ENCODE results near the gene CDC26.
"Not testable (repeated sequence)": the region's sequence is repeated elsewhere in the genome, so short reads cannot be mapped to it uniquely, and the experiment has no call there.

CDC26 gene

DNA sequence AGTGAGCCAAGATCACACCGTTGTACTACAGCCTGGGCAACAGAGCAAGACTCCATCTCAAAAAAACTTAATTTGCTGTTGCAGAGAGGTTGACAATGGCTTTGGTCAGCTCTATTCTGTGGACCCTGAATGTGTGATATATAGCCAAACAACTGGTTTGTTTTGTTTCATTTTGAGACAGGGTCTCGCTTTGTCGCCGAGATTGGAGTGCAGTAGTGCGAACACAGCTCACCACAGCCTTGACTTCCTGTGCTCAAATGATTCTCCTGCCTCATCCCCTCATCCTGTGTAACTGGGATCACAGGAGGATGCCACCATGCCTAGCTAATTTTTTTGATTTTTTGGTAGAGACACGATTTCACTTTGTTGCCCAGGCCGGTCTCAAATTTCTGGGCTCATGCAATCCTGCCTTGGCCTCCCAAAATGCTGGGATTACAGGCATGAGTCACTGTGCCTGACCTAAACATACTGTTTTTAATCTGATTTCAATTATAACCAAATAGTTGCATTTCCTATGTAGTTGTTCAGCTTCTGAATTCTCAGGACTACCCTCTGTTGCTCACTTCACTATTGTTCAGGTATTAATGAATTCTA lies 18.0 kb upstream of the CDC26 start:
- DNase-seq (ENCODE audit: low spot score): peak; percentile 48

DNA sequence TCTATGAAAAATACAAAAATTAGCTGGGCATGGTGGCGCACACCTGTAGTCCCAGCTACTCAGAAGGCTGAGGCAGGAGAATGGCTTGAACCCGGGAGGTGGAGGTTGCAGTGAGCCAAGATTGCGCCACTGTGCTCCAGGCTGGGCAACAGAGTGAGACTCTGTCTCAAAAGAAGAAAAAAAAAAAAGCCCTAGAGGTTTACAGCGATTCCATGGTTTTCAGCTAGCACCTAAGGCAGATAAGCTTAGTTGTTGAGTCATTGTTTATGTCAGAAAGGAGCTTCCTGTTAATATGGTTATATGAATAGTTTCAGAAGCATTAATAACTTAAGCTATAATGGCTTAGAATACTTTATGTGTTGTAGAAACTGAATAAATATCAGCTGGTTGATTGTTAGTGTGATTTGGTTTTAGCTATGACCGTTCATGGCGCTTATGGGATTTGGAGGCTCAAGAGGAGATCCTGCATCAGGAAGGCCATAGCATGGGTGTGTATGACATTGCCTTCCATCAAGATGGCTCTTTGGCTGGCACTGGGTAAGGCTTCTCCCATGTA lies 14.8 kb upstream of the CDC26 start:
- DNase-seq (ENCODE audit: low spot score): no peak

DNA sequence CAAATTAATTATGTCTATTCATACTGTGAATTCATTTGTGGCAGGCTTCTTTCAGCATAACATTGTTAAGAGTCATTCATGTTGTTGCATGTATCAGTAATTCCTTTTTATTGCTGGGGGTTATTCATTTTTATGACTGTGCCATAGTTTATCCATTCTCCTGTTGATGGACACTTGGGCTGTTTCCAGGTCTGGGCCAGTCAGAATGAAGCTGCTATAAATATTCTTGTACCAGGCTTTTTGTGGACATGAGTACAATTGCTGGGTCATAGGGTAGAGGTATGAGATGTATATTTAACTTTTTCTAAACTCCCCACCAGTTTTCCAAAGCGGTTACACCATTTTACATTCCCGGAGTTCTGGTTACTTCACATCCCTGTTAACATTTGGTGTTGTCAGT lies 13.7 kb upstream of the CDC26 start:
- DNase-seq (ENCODE audit: low spot score): no peak

DNA sequence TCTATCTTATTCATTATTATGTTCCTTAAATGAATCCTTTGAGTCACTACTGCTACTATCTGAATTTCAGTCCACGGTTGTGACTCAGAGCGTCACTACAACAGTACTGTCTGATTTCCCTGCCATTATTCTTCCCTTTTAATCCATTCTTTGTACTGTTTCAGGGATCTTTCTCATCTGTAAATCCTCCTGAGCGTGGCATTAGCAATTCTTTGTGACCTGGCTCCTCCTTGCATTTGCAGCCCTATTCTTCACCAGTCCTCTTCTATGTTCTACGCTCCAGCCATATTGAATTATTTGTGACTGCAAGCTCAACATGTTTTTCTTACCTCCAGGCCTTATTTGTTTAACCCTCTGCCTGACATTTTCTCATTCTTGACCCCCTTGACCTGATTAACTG lies 6.0 kb upstream of the CDC26 start:
- no peak for DNase-seq (ENCODE audit: low spot score)

- no peak for DNase-seq (ENCODE audit: low spot score)
Observed at GRCh38 chr9:113278840-113279239, 3.5 kb upstream of the CDC26 start.

- peak; percentile 64 for DNase-seq (ENCODE audit: low spot score)
Observed at GRCh38 chr9:113274474-113275156, 757 bp downstream of the CDC26 start.

DNA sequence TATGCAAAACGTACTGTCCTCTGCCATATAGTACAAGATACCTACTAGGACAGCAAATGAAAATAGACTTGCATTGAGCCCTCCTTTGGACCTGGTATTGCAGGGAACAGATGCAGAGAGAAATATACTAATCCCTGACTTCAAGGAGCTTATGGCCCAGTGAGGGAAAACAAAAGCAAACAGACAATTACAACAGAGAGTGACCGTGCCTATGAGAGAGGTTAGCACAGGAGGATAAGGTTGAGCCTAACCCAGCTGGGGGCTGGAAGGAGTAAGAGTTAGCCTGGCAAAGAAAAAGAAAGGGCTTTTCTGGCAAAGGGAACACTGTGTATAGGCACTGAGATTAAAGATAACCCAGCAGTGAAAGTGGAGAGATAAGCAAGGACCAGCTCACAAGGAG lies 5.5 kb downstream of the CDC26 start:
- DNase-seq (ENCODE audit: low spot score): no peak

GRCh38 chr9:113269355-113269754 lies 6.0 kb downstream of the CDC26 start:
- DNase-seq (ENCODE audit: low spot score): no peak

DNA sequence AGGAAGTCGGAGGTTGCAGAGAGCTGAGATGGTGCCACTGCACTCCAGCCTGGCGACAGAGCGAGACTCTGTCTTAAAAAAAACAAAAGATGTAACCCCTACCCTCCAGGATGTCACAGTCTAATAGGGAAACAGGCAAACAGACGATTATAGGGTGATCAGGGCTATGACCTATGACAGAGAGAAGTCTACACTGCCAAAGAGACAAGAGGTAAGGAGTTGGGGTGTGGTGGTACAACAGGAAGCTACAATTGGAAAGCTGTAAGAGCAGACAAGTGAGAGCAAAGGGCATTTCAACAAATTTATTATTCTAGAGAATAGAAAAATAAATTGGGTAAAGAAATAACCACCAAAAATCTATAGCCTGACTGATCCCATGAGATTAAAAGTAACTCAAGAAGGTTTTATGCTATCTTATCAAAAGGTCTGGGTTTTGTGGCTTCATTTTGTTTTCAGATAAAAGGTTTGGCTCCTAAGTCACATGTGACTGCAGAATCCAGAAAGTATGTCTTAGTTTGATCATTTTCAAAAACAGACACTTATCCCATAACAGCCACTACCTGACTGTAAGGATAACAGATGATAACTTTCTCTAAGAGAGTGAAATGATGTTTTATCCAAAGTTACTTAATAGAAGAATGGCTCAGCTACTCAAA lies 7.3 kb downstream of the CDC26 start:
- DNase-seq (ENCODE audit: low spot score): no peak

DNA sequence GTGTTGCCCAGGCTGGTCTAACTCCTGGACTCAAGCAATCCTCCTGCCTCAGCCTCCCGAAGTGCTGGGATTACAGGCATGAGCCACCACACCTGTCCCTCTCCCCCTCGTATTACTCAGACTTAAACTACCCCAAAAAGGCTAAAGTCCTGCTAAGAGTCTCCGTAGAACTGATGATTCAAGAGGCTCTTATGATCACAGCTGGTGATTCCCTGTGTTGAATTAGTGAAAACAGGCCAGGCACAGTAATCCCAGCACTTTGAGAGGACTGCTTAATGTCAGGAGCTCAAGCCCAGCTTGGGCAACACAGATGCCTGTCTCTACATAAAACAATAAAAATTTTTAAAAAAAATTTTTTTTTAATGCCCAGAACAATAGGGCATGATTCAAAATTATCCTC lies 9.2 kb downstream of the CDC26 start:
- no peak for DNase-seq (ENCODE audit: low spot score)

DNA sequence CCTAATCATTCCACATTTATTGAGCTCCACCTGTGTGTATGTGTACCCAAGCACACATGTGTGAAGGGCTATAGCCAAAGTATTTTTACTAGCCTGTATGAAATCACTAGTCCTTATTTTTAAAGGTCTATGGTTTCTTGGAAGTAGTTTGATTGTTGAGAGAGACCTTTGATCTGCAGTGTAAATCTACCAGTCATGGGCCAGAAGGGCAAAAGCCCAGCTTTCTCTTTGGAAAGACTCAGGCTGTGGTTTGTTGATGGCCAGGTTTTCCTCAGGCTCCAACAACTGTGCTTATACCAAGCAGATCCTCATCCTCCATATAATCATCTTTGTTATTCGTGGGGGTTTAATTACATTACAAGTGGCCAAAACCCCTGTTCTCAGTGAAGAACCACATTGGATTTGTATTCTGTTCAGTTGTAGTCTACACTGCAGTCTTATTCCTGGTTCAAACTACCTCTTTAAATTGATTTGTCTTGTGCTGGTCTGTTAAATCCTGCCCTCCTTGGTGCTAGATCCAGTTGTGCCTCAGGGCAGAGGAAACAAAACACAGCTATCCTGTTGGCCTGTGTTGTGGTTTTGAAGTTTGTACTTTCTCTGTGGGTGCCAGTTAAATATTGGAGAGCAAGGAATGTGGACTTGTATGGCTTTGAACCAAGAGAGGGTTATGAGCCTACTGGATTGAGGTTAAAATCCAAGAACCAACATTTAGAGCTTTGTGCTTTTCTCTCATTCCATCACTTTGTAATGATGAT lies 13.3 kb downstream of the CDC26 start:
- no peak for DNase-seq (ENCODE audit: low spot score)

- no peak for DNase-seq (ENCODE audit: low spot score)
Observed at GRCh38 chr9:113258282-113258681, 17.1 kb downstream of the CDC26 start.

GRCh38 chr9:113257863-113258262 lies 17.5 kb downstream of the CDC26 start:
- no peak for DNase-seq (ENCODE audit: low spot score)

DNA sequence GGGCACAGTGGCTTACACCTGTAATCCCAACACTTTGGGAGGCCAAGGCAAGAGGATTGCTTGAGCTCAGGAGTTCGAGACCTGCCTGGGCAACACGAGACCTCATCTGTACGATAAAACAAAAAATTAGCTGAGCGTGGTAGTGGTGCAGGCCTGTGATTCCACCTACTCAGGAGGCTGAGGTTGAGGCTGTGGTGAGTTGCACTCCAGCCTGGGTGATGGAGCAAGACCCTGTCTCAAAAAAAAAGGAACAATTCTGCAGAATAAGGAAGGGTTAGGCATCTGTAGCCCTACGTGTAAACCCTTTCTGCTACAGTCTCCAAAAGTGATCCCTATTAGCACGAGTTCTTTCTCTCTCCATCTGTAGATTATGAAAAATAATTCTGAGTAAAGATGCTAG lies 19.9 kb downstream of the CDC26 start:
- no peak for DNase-seq (ENCODE audit: low spot score)

DNA sequence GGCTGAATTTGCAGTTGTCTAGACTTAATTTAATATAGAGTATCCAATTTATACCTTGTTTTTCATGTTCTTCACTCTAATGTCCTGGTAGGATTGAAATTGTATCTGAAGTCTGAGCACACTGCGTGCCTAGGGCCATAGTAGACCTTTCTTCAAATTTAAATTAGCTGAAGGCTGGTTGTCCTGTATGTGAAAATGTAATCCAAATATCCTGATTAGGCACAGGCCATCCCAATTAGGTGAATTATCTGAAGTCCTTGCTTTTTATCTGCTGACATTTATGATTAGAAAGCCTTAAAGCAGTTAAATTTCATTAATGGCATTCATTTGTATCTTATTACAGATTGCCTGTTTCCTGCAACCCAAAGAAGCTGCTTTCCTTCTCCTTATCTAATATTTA lies 20.4 kb downstream of the CDC26 start:
- DNase-seq (ENCODE audit: low spot score): no peak

GRCh38 chr9:113250807-113251206 lies 24.6 kb downstream of the CDC26 start:
- DNase-seq (ENCODE audit: low spot score): no peak

- DNase-seq (ENCODE audit: low spot score): not testable (repeated sequence)
Observed at GRCh38 chr9:113249661-113250060, 25.7 kb downstream of the CDC26 start.

DNA sequence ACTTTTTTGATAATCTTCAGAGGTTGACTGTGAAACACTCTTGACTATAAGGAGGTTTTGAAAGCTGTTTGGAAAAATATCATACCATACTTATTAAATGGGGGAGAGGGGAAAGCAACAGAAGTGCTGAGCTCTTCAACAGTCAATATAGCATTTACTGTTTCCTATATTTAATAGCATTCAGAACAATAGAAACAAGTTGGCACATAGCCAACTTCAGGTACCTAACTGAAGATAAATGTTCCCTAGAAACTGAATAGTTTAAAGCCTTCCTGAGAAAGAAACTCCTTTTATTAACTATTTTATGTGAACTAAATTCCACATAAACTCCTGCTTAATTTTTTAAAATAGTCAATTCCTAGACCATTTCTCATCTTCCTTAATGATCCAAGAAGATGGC lies 27.7 kb downstream of the CDC26 start:
- no peak for DNase-seq (ENCODE audit: low spot score)

DNA sequence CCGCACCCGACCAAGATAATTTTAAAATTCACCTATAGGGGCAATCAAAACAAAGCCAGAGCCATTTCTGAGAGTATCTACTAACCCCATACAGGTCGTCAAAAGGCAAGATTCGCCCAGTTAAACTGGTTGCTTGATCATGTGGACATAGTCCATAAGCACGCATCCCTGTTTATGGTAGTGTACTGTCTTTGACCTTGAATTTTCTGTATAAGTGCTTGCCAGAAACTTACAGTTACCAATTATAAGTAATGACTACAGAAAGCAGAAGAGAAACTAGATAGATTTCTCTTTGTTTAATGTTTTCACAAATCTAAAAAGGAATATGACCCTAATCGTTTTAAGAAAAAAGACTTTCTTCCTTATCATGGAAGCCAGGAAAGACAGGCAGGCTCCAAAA lies 28.4 kb downstream of the CDC26 start:
- DNase-seq (ENCODE audit: low spot score): no peak

DNA sequence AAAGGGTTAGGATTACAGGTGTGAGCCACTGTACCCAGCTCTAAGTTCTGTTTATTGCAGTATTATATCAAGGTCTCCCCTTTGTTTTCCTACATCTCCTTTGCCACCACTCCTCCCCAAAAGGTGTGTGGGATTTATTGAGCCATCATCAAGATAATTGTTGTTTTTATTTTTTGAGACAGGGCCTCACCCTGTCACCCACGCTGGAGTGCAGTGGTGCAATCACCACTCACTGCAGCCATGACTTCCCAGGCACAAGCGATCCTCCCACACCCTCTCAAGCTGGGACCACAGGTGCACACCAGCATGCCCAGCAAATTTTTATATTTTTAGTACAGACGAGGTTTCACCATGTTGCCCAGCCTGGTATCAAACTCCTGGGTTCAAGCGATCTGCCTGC lies 29.5 kb downstream of the CDC26 start:
- no peak for DNase-seq (ENCODE audit: low spot score)

DNA sequence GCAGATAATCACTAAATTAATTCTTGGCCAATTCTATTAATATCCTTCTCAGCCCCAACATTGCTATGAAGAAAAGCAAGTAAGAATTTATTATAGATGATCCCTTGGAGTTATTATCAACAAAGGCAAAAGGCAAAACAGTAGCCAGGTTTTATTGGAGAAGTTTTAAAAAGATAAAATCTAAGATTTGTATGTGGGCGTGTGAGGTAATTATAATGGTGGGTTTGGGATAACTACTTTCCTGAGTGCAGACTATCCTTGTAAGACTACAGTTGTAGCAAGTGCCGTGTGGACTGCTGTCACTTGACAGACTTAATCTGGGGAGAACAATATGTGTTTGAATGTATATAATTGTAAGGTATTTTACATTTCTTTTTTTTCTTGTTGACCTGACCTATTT lies 30.8 kb downstream of the CDC26 start:
- no peak for DNase-seq (ENCODE audit: low spot score)

- no peak for DNase-seq (ENCODE audit: low spot score)
Observed at GRCh38 chr9:113241161-113241560, 34.2 kb downstream of the CDC26 start.

DNA sequence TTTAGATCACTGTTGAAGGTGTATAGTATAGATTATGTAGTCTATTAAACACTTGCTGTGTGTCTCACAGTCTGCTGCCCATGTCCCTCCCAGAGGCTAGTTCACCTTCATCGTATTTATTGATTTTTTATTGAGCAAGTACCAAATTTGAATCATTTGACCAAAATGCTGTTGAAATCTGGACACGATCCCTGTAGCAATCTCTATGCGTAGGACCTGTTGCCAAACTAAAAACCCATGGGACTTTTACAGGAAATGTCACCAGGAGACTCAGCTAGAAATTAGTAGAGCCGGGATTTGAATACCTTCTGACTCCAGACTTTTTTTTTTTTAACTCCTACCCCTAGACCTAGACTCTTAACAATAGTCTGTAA lies 36.5 kb downstream of the CDC26 start:
- no peak for DNase-seq (ENCODE audit: low spot score)

Measured in GM03348 (cell line).